COLO668 (cell line): ENCODE results near the gene LITAFD.
"Not testable (repeated sequence)": the region's sequence is repeated elsewhere in the genome, so short reads cannot be mapped to it uniquely, and the experiment has no call there.

Experiments
- DNase-seq: peaks from one replicate; lab custom pipeline; 2025; ENCODE audit not compliant: unreplicated experiment; lab: John Stamatoyannopoulos, UW

LITAFD gene

GRCh38 chr16:8893976-8894690 lies 12.0 kb downstream of the LITAFD start:
- no peak for DNase-seq

DNA sequence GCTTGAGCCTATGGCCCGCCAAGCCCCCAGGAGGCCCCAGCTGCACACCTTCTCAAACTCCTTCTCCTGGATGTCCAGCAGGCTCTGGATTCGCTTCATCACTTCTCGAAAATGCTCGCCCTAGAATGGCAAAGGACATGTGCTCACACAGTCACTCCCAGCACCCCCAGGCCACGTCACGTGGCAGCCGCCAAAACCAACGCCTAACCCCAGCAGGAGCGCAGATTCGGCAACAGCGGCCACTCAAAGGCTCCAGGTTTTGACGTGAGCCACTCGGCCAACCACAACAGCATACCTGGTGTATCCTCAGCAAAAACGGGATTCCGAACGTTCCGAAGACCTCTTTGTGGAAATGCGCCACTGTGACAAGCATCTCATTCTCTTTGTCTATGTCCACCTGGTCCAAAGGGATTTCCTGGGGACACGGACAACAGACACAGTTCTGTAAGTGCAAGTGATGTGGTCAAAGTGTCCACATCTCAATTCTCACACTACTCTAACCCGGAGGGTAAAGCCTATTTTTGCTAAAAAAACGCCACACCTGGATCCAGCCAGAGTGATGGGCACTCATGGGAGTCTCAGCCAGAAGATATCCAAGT lies 12.7 kb downstream of the LITAFD start:
- DNase-seq, result no peak

GRCh38 chr16:8898660-8899318 lies 16.6 kb downstream of the LITAFD start:
- DNase-seq, result no peak

- DNase-seq, result no peak
These were observed 17.7 kb downstream of the LITAFD start for GRCh38 chr16:8899709-8900317.

GRCh38 chr16:8900343-8900742 lies 18.2 kb downstream of the LITAFD start:
- no peak for DNase-seq

- DNase-seq, result no peak
These were observed 19.2 kb downstream of the LITAFD start for GRCh38 chr16:8901320-8901861.

DNA sequence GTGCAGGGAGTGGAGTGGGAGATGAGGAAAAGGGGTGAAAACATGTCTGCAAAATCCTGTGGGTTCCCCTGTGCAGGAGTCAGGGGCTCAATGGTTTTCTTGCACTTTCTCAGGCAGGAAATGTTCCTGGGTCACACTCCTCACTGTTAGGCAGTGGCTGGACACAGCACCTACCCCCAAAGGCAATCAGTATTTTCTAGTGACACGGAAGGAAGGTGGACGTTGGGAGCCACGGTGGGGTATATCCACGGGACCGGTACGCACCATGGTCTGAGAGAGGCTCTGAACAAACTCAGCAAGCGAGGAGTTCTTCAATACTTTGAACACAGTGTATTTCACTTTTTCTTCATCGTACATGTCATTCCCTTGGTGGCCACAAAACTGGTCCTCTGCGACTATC lies 20.9 kb downstream of the LITAFD start:
- DNase-seq, result no peak

DNA sequence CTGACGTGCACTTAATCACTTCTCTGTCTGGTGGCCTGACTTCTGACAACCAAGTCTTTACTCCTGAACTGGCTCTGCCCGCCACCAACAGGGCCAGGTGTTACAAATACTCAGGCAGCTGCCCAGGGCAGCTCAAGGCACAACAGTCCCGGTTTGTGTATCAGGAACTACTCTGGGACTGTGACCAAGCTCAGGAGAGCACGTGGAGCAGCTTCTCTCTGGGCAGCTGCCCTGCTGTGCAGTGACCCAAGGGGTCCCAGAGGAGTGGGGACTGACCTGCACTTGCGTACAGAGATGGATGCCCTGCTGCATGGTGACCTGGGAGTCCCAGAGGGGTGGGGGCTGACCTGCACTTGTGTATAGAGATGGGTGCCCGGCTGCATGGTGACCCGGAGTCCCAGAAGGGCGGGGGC lies 21.9 kb downstream of the LITAFD start:
- no peak for DNase-seq

DNA sequence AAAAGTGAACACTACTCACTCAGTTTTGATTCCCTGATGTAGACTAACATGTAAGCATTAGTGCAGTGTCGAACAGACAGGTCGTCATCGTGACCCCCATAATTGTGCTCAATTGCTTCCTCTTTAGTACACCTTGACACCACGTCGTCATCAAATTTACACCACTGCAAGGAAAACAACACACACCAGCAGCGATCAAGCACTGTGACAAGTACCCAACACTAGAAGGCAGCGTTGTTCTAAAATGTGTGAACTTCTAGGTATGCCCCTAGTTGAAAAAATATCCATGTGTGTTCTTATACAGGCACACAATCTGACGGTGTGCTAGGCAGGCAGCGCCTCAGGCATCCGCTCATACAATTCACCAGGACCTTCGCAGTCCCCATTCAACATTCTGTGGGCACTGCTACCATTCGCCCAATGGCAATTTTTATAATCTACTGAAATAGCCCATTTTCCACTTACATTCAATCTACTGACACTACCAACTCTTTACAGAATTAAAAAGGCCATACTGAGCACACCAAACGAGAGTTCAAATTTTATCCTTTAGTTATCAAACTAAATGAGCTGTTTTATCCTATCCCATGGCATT lies 23.1 kb downstream of the LITAFD start:
- DNase-seq, result no peak

- no peak for DNase-seq
These were observed 23.8 kb downstream of the LITAFD start for GRCh38 chr16:8905795-8906591.

GRCh38 chr16:8907096-8907495 lies 24.9 kb downstream of the LITAFD start:
- no peak for DNase-seq

GRCh38 chr16:8908810-8909468 lies 26.8 kb downstream of the LITAFD start:
- no peak for DNase-seq

GRCh38 chr16:8910811-8911210 lies 28.7 kb downstream of the LITAFD start:
- DNase-seq, result no peak

GRCh38 chr16:8912793-8913192 lies 30.6 kb downstream of the LITAFD start:
- no peak for DNase-seq

- no peak for DNase-seq
These were observed 31.9 kb downstream of the LITAFD start for GRCh38 chr16:8914098-8914497.

DNA sequence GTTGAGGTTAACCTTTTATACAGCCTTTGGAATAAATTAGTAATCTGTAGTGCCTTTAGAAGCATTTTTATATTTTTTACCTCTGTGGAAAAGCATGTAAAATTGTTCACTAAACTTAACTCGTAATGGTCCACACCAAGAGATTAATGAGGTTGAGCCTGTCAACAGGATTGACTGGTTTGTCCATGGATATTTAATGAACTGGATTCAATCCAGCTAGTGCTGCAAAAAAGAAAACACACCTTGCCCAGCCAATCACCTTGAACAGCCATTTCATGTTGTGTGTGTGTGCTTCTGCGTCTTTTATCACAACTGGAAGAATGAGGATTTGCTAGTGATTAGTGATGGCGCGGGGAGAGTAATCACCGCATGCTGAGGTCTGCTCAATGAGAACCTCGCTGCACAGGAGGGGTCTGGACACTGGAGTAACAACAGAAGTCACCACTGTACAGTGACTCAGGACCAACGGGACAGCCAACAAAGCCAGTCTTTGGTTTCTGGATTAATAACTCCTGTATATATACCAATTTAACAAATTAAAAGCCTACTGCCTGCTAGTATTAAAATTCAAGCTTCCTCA lies 33.7 kb downstream of the LITAFD start:
- DNase-seq, result no peak

- DNase-seq, result no peak
These were observed 34.5 kb downstream of the LITAFD start for GRCh38 chr16:8916541-8917225.

- not testable (repeated sequence) for DNase-seq
These were observed 35.2 kb downstream of the LITAFD start for GRCh38 chr16:8917336-8917735.
